HUES48 (cell line): ENCODE results near the gene KIFC1.
"Not testable (repeated sequence)": the region's sequence is repeated elsewhere in the genome, so short reads cannot be mapped to it uniquely, and the experiment has no call there.

Experiments used
- H3K27ac ChIP-seq: one replicate; pipeline ENCODE4 v1.7.0; 2013; ENCODE audit warnings: low read depth, low read length, inconsistent platforms
- H3K27me3 ChIP-seq: 2 replicates; pipeline ENCODE4 v1.6.1; 2013; ENCODE audit warnings: mild to moderate bottlenecking, low read length; ENCODE audit not compliant: control insufficient read depth, insufficient read depth
- H3K36me3 ChIP-seq: 2 replicates; pipeline ENCODE4 v1.6.1; 2013; ENCODE audit warnings: low read length; ENCODE audit not compliant: control insufficient read depth, insufficient read depth
- H3K4me1 ChIP-seq: 2 replicates; pipeline ENCODE4 v1.6.1; 2013; ENCODE audit warnings: mild to moderate bottlenecking, low read length; ENCODE audit not compliant: control insufficient read depth, insufficient read depth
- H3K4me3 ChIP-seq: 2 replicates; pipeline ENCODE4 v1.5.1; 2013; ENCODE audit warnings: mild to moderate bottlenecking, low read depth, low read length
- H3K9ac ChIP-seq: 2 replicates; pipeline ENCODE4 v1.6.1; 2013; ENCODE audit warnings: mild to moderate bottlenecking, low read depth, low read length, moderate library complexity
- H3K9me3 ChIP-seq: 2 replicates; pipeline ENCODE4 v1.6.1; 2013; ENCODE audit warnings: low read length; ENCODE audit not compliant: control insufficient read depth, insufficient read depth

The KIFC1 gene, protein sequence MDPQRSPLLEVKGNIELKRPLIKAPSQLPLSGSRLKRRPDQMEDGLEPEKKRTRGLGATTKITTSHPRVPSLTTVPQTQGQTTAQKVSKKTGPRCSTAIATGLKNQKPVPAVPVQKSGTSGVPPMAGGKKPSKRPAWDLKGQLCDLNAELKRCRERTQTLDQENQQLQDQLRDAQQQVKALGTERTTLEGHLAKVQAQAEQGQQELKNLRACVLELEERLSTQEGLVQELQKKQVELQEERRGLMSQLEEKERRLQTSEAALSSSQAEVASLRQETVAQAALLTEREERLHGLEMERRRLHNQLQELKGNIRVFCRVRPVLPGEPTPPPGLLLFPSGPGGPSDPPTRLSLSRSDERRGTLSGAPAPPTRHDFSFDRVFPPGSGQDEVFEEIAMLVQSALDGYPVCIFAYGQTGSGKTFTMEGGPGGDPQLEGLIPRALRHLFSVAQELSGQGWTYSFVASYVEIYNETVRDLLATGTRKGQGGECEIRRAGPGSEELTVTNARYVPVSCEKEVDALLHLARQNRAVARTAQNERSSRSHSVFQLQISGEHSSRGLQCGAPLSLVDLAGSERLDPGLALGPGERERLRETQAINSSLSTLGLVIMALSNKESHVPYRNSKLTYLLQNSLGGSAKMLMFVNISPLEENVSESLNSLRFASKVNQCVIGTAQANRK

DNA sequence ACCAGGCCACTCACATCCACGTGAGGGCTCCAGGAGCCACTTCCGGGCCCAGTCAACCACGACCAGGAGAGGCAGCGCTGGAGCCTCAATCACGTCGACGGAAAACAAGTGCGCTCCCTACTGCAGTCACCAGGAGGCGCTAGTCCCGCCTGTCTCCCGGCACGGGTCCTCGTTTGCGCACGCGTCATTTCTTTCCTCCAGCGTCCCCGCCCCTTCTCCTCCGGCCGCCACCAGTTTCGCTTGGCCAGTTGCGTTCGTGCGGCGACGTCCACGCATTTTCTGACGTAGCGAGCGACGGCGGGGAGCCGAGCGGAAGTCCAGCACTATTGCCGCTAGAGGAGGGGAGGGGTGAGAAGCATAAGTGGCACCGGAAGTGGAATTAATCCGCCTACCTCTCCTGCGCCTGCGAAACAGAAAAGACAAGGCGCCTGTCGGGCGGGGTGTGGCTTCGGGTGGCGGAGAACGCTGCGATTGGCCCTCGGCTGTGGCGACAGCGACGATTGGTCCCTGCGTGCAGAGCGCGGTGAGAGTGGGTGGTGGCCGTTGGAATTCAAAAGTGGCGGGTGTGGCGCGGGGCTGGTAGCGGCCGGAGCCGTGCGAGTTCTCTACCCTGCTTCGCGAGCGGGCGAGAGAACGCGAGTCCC lies at the start of gene KIFC1:
TSS of gene KIFC1 (plus strand) at position 546 of the 644 bp plus-strand sequence. CDS start 163 bp downstream, outside the sequence.
- peak within 1 kb of the TSS; percentile 83 for H3K4me3 ChIP-seq
- H3K9me3 ChIP-seq, result no peaks in the 10 kb centered on the region
- peak within 1 kb of the TSS; percentile 62 for H3K9ac ChIP-seq
- H3K4me1 ChIP-seq, result peaks cover 17% of the 10 kb centered on the region
- no peaks in the 10 kb centered on the region for H3K27me3 ChIP-seq
- H3K36me3 ChIP-seq, result peaks cover 8% of the 10 kb centered on the region; the same call in 1 of the 2 replicates
- peak within 1 kb of the TSS; percentile 92 for H3K27ac ChIP-seq

DNA sequence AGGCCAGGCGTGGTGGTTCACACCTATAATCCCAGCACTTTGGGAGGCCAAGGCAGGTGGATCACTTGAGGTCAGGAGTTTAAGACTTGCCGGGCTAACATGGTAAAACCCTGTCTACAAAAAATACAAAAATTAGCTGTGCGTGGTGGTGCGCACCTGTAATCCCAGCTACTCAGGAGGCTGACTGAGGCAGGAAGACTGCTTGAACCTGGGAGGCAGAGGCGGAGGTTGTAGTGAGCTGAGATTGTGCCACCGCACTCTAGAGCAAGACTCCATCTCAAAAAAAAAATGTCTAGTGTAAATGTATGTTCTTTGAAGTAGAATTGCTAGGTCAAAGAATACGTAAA lies 48.0 kb upstream of the KIFC1 start:
- not testable (repeated sequence) for H3K27me3 ChIP-seq, H3K4me1 ChIP-seq, H3K9me3 ChIP-seq, H3K4me3 ChIP-seq, H3K36me3 ChIP-seq, H3K27ac ChIP-seq, H3K9ac ChIP-seq

- Histone ChIP-seq H3K4me3 (no peak overlapping the region), H3K27ac (no peak overlapping the region), H3K9ac (no peak overlapping the region), H3K4me1 (peaks cover 4% of the 10 kb centered on the region), H3K36me3 (no peaks in the 10 kb centered on the region), H3K9me3 (no peaks in the 10 kb centered on the region), H3K27me3 (no peaks in the 10 kb centered on the region)
Measured at GRCh38 chr6:33343953-33344611, 47.5 kb upstream of the KIFC1 start.

DNA sequence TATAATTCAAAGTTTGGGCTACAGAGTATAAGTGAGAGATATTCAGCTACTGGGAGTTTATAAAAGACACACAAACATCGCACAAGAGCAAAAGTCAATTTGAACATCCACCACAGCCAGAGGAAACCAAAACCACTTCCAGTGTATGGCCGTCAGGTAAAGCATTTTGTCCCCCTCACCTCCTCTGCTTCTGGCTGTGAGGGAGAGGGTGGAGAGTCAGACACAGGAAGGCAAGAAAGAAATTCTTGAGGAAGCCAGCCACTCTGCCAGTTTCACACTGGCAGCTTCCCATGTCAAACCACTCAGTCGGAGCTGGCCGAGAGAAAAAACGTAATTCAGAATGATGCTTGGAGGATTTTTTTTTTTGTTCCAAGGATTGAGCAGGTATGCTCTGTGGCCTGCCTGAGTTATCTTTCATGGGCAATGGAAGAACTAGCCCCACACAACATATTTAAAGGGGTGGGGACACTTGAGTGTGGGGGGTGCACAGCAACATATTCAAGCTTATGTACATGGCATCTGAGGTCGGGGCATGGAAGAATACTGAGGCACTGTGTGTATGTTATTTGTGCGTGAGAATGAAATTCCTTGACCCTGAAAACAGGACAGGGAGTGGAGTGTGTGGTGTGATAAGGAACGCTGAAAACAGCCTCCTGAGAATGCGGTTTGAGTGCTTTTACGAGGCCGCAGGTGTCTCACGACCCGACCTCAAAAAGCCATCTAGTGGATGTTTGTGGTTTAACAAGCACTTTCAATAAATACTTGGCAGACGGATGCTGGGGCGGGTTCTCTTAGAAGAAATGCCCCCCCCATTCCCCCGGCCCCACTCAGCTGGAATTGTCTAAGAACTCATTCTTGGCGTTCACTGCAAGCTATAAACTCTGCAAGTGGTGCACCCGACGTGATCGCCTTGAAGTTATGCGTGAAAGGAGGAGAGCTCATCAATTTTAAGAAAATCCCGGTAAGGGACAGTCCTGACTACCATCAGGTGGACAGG lies 46.6 kb upstream of the KIFC1 start:
- no peaks in the 10 kb centered on the region for H3K36me3 ChIP-seq
- H3K9ac ChIP-seq, result no peak overlapping the region
- H3K9me3 ChIP-seq, result no peaks in the 10 kb centered on the region
- H3K27me3 ChIP-seq, result no peaks in the 10 kb centered on the region
- H3K4me3 ChIP-seq, result no peak overlapping the region
- H3K4me1 ChIP-seq, result peaks cover 4% of the 10 kb centered on the region
- H3K27ac ChIP-seq, result no peak overlapping the region

DNA sequence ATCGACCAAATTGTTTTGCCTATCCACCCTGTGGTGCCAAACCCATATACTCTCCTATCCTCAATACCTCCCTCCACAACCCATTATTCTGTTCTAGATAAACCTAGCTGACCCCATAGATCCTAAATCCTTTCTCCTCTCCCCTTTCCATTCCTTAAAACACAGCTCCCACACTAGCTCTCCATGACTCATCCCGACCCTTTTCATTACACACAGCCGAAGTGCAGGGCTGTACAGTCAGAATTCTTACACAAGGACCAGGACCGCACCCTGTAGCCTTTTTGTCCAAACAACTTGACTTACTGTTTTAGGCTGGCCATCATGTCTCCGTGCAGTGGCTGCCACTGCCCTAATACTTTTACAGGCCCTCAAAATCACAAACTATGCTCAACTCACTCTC lies 44.7 kb upstream of the KIFC1 start:
- H3K9me3 ChIP-seq, H3K27ac ChIP-seq, H3K27me3 ChIP-seq, H3K9ac ChIP-seq, H3K36me3 ChIP-seq, H3K4me1 ChIP-seq, H3K4me3 ChIP-seq: not testable (repeated sequence)

DNA sequence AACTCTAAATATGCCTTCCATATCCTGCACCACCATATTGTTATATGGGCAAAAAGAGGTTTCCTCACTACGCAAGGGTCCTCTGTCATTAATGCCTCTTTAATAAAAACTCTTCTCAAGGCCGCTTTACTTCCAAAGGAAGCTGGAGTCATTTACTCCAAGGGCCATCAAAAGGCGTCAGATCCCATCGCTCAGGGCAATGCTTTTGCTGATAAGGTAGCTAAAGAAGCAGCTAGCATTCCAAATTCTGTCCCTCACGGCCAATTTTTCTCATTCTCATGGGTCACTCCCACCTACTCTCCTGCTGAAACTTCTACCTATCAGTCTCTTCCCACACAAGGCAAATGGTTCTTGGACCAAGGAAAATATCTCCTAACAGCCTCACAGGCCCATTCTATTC lies 43.8 kb upstream of the KIFC1 start:
- no peaks in the 10 kb centered on the region for H3K27me3 ChIP-seq
- H3K9ac ChIP-seq, result no peak overlapping the region
- H3K36me3 ChIP-seq, result no peaks in the 10 kb centered on the region
- no peak overlapping the region for H3K4me3 ChIP-seq
- H3K4me1 ChIP-seq, result peaks cover 4% of the 10 kb centered on the region
- no peaks in the 10 kb centered on the region for H3K9me3 ChIP-seq
- no peak overlapping the region for H3K27ac ChIP-seq

GRCh38 chr6:33355860-33356259 lies 35.8 kb upstream of the KIFC1 start:
- H3K4me1 ChIP-seq, H3K4me3 ChIP-seq, H3K36me3 ChIP-seq, H3K27me3 ChIP-seq, H3K9me3 ChIP-seq, H3K9ac ChIP-seq, H3K27ac ChIP-seq: not testable (repeated sequence)

GRCh38 chr6:33356295-33356694 lies 35.3 kb upstream of the KIFC1 start:
- Histone ChIP-seq H3K36me3 (no peaks in the 10 kb centered on the region), H3K4me1 (peaks cover 10% of the 10 kb centered on the region; the same call in 1 of the 2 replicates), H3K9me3 (no peaks in the 10 kb centered on the region), H3K27ac (no peak overlapping the region), H3K9ac (no peak overlapping the region), H3K4me3 (no peak overlapping the region), H3K27me3 (no peaks in the 10 kb centered on the region; the same call in 1 of the 2 replicates)

DNA sequence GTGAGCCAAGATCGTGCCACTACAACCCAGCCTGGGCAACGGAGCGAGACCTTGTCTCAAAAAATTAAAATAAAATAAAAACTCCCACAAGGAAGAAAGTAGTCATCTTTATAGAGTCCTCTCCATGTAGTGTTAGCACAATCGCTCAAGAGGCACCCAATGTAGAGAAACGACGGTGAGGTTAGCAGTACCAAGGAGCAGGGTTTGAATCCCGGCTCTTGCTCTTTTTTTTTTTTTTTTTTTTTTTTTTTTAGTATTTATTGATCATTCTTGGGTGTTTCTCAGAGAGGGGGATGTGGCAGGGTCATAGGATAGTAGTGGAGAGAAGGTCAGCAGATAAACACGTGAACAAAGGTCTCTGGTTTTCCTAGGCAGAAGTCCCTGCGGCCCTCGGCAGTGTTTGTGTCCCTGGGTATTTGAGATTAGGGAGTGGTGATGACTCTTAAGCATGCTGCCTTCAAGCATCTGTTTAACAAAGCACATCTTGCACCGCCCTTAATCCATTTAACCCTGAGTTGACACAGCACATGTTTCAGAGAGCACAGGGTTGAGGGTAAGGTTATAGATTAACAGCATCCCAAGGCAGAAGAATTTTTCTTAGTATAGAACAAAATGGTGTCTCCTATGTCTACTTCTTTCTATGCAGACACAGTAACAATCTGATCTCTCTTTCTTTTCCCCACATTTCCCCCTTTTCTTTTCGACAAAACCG lies 34.3 kb upstream of the KIFC1 start:
- H3K9ac ChIP-seq, H3K27ac ChIP-seq, H3K36me3 ChIP-seq, H3K4me3 ChIP-seq, H3K27me3 ChIP-seq, H3K4me1 ChIP-seq, H3K9me3 ChIP-seq: not testable (repeated sequence)

GRCh38 chr6:33359331-33359730 lies 32.3 kb upstream of the KIFC1 start:
- H3K4me3 ChIP-seq, result no peak overlapping the region
- H3K27me3 ChIP-seq, result no peaks in the 10 kb centered on the region; the same call in 1 of the 2 replicates
- H3K4me1 ChIP-seq, result peaks cover 13% of the 10 kb centered on the region
- no peak overlapping the region for H3K9ac ChIP-seq
- H3K36me3 ChIP-seq, result no peaks in the 10 kb centered on the region
- H3K27ac ChIP-seq, result no peak overlapping the region
- H3K9me3 ChIP-seq, result no peaks in the 10 kb centered on the region
